ENCODE measurements around the gene TXNL4B.

Gene TXNL4B

DNA sequence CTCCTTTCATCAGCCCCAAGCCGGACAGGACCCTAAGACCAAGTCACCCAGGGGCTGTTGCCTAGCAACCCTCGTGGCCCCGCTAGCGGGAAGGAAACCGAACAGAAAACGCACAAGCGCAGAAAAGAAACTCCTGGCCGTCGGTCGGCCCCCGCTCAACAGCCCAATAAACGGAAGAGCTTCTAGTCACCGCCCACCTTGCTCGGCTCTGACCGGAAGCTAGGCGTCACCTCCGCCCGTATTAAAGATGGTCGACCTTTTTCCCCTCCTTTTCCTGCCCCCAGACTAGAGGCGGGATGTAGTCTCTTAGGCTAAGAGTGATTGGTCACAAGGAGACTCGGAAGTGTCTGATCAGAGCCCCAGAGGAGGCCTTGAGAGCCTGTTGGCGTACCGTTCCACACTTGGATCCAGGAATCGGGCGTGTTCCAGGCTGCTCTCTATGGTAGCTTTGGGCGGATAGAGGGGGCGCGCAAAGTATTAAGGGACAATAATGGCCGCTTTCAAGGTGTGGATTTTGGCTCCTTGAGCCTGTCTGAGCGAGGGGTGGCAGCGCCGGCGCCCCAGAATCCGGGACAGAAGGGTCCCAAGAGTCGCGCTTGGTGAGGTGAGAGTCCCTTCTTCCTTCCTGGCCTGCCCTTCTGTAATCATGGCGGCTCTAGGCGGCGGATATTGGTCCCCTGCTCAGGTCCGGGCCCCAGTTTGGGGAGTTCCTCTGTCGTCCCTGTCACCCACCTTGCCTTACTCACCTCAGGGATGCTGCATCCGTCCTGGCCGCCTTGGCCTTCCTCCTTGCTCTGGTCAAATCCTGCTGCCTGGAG lies at the start of gene TXNL4B, which contains the start of gene DHX38:
TSS of gene TXNL4B (minus strand) at position 173 of the 818 bp plus-strand sequence. CDS start 2,871 bp downstream, outside the sequence.
TSS of gene DHX38 (plus strand) at position 400 of the 818 bp plus-strand sequence. CDS start 2,311 bp downstream, outside the sequence.
- peak; percentile 99 for DNase-seq

DNA sequence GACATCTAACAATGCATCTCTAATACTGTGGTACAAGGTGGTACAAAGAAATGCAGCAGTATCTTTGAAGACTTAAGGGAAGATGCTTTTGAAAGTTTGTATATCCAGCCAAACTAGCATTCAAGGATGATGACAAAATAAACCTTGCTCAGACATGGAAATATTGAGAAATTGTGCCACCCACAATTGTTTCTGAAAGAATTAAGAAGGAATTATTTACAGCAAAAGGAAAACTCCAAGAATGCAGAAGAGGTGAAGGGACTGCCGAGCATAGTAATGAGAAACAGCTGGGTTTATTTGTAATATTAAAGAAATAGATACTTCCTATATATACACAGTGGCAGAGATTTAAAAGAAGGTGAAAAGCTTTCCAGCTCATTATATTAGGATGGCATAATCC lies 49.1 kb upstream of the TXNL4B start:
- DNase-seq = no peak

DNA sequence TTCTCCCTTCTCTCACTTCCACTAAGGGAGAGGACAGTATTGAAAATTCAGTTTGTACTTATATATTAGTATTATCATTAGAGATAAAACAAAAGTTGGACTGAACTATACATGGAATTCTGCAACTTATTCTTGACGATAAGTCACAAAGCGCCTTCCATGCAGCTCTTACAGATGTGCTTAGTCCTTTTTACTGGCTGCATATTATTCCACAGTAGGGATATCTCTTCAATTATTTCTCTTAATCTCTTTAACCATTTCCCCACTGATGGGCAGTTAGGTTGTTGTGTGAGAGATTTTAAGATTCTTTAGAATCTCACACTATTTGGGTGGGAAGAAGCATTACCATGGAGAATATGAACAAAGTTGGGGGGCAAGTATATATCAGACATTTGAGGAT lies 46.5 kb upstream of the TXNL4B start:
- no peak for DNase-seq

DNA sequence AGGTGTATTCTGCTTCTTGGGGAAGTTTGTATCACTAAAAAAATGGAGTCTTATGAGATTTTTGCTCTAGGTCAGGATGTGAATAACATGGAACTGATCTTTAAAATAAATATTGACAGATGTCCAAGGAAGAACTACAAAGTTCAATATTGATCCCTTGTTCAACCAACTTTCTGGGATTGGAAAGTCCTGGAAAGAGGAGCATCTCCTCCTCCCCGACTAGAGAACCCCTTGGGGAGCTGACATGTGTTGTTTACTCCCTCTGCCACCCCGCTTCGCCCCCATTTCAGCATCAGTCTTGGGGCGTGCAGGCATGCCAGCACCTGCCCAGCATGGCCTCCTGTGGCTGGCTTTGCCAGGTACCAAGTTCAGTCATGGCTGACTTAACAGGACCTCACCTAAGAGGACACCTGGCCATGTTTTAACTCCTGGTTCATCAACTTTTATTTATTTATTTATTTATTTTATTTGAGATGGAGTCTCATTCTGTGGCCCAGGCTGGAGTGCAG lies 44.7 kb upstream of the TXNL4B start:
- no peak for DNase-seq

DNA sequence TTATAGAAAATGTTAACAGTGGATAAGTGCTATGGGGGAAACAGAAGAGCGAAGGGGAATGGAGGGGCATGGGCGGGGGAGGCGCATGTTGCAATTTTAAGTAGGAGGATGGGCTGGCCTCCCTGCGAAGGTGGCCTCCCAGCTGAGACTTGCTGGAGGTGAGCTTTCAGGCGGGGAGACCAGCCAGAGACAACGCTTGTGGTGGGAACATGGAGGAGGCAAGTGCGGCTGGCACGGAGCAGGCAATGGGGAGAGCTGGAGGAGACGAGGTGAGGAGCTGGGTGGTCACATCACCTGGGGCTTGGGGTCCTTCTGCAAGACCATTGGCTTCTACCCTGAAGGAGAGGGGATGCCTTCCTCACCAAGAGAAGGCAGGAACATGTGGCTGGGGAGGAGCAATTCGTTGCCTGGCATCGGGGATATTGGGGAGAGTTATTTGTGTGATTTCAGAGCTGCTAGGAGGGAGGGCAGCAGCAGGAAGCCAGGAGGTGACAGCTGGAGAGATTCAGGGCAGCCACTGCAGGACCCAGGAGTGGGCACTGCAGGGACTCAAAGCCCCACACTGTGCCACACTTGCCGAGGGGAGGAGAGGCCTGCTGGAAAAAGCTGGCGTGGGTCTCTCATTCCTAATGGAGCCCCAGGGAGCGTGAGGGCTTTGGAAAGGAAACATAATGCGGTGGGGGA lies 44.1 kb upstream of the TXNL4B start:
- no peak for DNase-seq

DNA sequence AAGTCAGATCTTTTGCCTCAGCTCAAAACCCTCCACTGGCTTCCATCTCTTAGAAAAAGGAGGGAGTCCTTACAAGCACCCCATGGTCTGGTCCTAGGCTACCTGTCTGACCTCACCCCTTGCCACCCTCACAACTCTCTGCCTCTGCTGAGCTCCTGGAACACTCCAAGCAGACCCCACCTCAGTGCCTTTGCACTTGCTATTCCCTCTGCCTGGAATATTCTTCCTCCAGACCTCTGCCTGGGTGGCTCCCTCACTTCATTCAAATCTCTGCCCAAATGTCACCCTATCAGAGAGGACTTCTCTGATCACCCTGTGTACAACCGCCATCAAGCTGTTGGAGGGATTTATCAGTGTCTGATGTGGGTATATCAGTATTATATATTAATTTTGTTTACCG lies 41.1 kb upstream of the TXNL4B start:
- no peak for DNase-seq

DNA sequence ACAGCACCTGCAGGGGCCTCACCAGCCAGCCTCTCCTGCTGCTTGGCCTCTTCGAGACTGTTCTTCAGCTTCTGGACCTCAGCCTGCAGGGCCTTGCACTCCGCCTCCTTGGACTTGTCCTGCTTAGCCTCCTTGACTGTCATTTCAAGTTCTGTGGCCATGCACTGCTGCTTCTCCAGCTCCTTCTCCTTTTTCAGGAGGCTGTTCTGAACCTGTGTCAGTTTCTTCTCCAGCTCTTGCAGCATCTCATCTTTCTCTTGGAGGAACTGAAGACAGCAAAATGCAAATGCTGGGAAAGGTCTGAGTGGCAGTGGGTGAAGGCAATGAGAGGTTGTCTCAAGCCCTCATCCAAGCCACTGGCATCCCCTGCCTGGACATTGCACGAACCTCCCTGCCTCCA lies 39.3 kb upstream of the TXNL4B start:
- DNase-seq = no peak

DNA sequence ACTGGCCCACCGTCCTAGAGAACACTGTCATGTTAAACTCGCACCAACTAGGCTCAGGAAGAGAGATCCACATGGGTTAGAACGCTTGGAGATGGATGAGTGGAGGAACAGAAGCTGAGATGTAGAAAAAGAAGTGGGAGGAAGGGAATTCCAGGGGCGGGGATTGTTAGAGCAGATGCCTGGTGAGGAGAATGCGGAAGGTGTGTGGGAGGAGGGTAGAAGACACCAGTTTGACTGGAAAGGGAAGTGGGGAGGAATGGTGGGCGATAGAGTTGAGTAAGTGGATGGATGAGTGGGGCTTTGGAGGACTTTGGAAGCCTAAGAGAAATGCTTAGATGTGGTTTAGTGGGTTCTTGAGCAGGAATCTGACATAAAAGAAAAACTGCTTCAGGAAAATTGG lies 37.6 kb upstream of the TXNL4B start:
- DNase-seq = peak; percentile 5

DNA sequence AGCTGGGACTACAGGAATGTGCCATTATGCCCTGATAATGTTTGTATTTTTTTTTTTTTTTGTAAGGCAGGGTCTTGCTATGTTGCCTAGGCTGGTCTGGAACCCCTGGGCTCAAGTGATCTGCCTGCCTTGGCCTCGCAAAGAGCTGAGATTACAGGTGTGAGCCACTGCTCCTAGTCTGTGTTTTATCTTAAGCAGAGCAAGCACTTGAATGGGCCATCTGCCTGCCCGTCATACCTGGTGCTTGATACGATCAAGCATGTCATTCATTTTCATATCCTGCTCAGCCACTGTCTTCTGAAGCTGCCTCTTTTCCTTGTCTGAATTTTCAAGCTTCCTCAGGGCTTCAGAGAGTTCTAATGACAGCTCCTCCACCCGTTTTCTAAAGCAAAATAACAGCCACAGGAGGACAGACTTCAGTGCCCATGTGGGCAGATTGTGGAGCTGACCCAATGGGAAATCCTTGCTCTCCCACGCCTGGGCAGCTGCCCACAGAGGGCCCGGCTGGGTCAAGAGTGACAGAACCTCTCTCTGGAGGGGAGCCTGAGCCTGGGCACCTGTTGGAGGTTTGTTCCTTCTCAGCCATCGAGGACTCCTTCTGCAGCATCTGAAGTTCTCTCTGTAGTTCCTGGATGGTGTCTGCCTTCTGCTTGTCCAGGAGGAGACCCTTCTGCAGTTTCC lies 36.7 kb upstream of the TXNL4B start:
- no peak for DNase-seq

DNA sequence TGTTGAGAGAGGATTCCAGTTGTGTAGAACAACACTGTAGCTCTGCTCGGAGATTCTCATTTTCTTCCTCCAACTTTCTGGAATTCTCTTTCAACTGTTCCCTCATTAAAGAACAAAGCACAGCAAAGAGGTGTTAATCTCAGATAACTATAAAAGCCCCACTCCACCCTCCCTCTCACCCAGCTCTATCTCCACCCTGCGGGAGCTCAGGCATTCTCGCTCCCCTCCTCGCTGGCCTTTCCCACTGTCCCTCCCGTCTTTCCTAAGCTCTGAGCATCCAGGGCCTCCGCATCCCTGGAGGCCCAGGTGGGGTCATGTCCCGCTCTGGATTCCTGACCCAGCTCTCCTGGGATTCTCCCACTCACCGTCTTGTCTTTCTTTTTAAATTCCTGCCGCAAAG lies 35.3 kb upstream of the TXNL4B start:
- no peak for DNase-seq

DNA sequence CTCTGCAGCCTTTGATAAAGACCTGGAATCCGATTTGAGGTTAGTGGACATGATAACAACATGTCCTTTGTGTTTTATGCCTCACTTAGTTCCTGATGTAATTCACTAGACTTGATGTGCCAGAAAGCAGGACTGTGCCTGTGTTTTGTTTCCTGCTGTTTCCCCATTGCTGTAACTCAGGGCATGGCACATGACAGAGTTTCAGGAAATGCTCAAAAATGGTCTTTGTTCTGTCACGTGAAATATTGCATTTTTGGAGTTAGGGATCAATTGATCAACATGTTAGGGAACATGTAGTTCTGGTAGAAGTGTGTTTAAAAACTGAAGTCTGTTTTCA lies 33.0 kb upstream of the TXNL4B start:
- DNase-seq = no peak

DNA sequence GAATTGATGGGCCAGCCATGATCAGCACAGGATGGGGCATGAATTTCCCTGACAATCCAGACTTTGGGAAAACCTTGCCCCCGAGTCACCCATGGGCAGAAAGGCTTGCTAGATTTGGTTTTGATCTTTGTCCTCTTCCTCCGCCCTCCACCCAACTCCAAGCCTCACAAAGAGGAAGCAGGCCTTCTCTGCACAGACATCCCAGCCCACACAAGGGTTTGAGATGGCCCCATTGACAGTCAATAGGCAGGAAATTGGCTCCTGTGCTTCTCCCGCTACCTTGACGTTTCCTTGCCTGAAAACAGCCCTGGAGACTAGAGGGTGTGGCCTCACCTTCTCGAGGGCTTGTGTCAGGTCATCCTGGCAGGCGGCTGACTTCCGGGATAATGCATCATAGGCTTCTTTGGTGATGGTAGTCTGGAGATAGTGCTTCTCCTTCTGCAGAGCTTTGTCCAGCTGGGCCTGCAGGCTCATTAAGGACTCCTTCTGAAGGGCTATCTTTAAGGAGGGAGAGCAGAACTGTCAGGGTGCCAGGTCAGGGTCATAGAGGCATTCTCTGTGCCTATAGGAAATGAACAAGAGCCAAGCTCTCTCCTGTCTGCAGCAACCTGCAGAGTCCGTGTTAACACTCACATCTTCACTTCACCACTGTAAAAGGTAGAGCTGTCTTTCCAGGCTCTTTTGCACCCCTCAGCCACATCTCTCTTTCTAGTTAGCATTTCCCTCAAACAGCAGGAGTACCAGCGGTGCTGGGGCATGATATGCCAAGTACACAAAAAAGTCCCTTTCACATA lies 32.4 kb upstream of the TXNL4B start:
- DNase-seq = no peak

DNA sequence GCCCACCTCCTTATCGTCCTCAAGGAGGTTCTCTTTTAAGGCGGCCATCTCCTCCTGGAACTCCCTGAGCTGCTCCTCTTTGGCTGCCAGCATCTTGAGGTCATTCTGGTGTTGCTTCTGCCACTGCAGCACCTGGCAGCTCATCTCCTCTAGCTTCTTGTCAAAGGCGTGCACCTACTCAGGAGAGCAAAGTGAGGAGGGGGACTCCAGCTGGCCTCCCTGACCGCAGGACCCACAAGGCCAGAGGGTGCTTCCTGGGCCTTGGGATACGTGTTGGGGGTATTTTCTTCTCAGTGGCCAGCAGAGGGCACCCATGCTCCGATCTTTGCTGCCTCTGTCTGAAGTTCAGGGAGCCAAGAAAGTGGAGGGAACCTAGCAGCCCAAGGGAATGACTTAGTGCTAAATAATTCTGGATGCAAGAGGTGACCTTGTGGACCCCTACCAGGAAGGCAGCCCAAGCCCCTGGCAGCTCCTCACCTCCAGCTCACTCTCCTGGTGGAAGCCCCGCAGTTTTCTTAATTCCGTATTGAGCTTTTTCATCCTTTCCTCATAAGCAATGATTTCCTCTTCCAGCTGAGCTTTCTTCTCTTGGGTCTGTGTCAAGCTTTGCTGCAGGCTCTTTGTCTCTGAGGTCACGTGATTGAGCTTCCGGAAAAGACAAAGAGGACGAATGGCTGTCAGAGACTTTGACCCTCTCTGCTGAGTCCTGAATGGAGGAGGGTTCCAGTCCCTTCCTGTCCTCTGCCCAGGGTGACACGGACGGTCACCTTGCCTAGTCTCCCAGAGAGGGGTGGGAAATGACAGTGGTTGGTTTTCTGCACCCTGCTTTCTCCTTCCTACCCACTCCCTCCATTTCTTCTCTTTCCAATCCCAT lies 31.6 kb upstream of the TXNL4B start:
- peak; percentile 31 for DNase-seq

DNA sequence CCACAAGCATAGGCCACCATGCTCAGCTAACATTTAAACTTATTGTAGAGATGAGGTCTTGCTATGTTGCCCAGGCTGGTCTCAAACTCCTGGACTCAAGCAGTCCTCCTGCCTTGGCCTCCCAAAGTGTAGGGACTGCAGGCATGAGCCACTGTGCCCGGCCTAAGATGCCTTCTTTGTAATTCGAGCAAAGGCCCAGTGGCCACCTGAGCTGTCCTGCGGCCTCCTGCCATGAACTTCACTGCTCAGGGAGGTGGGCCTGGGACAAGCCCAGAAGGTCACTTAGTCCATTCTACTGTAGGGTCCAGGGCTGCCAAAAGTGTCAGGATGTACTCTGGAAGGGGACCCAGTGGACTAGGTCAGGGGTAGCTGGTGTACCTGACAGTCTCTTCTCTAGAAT lies 30.7 kb upstream of the TXNL4B start:
- DNase-seq = no peak

DNA sequence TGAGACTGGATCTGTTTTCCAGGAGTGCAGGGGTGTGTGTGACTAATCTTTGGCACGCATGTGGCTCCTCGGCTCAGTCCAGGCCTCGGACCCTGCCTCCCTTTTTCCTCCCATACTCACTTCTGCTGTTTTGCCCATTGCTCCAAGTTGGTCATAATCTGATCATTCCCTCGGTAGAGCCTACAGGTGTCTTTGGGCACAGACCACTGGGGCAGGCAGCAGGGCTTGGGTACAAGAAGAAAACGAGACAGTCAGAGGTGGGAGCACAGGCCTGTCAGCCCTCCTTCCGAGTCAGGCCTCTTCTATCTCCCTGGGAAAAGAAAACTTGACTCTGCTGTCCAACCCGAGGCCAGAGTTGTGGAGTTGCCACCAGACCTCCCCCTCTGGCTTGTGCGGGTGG lies 30.0 kb upstream of the TXNL4B start:
- DNase-seq = no peak

DNA sequence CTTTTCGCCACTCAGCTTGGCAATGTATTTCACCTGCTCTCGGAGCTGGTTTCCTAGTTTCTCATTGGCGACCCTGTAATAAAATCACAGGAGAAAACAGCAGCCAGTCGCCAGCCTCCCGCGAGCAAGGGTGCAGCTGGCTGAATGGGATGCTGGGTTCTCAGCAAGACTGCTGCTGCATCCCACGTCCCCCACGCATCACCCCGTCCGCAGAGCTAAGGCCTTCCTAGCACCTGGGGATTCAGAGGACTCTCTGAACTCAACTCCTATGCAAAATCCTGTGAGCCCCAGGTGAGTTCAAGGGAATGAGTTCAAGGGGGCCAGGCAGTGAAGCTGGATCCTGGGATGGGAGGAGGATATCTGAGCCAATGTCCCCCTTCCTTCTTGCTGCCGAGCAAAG lies 29.5 kb upstream of the TXNL4B start:
- DNase-seq = no peak

DNA sequence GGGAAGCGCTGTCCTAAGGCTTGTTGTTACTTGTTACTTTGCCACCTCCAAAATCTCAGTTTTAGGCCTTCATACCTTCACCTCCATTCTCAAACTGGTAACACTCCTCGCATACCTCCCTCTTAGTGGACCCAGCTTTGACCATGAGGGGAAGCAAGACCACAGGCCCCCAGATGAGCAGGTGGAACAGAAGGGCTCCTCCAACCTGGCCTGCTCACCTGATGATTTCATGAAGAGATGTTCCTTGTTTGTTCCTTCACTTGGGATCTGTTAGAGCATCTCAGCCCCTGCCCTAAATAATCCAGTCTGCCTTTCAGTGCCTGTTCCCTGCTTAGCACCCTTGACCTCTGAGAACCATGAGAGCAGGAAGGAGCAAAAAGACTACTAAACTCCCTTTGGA lies 28.9 kb upstream of the TXNL4B start:
- no peak for DNase-seq

DNA sequence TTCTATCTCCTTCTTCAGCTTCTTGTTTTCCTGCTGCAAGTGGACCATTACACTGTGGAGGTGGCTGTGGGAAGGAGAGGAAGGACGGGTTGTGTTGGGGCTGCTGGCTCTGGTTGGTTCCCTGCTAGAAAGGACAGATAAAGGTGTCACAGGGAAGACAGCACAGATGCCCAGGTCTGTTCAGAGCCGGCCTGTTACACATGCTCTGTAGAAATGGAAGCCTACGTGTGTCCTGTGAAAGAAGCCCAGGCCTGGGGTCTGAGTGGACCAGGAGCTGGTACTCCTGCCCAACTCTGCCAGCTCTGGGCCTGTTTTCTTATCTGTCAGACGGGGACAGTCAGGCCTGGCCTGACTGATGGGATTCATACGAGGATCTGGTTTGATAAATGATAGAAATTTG lies 26.6 kb upstream of the TXNL4B start:
- no peak for DNase-seq

DNA sequence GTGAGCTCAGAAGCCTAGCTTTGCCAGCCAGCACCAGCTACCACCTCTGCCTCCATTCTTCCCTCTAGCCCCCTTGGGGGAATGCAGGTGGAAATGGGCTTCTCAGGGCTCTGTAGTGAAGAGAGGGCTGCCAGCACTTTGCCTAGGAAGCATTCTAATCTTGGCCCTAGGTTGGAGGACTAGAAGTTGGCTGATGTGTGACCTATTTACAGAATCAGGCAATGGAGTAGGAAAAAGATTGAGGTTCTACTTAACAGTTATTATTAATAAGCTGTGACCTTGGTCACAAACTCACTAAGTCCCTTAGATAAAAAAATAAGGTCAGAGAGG lies 20.2 kb upstream of the TXNL4B start:
- no peak for DNase-seq

DNA sequence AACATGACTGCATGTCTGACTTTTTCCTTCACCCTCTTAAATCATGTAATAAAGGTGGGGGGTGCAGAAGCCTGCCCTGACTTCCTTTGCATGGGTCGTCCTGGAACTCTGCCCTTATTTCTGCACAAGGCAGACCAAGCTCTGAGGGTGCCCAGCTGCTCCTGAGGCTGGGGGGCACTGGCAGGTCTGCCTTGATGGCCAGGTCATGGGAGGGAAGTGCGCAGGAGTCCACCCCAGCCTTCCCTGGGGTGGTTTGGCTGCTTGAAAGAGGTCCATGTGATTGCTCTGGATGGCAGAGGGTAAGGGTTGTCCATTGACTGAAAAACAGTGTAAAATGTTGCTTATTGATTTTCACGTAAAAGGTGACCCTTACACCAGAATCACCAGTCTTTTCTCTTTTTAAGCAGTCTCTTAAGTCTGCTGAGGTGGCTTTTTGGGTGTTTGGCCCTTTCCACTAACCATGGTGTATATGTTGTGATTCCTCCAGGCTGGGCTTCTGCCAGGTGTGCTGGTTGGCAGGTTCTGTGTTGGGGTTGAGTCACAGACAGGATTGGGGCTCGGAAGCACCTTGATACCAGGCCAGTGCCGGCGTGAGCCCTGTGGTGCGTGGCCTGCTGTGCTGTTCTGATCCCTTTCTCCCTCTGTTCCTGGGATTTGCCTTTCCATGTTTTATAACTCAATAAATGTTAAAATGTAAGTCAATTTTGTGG lies 19.6 kb upstream of the TXNL4B start:
- no peak for DNase-seq

DNA sequence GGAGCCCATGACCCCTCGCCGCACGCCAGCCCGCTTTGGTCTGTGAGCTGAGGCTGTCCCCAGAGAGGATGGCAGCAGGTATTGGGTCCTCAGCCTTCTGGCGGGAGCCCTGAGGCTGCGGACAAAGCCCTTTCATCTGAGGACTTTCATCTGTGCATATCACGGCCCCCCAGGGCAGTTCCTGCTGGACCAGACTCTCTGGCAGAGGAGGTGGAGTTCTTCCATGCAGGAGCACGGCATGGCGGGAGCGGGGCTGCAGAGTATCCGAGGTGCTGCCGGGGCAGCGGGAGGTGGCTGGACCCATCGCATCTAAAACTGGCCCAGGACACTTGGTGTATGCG lies 19.0 kb upstream of the TXNL4B start:
- DNase-seq = no peak
